Heart right ventricle (tissue), 16 donors: Measurements from ENCODE around the gene ADARB1. TPM values are rescaled to one million over a fixed set of nuclear protein-coding genes. Genes with fewer than 3 reads are reported as not detected.

Experiments
- ATAC-seq, 8 donors: fragments of 200-7000 bp; cut with Tn5 transposase; one replicate each; pipeline ENCODE4 v1.9.1; 2020; ENCODE audit warnings: mild to moderate bottlenecking in 8 of 8, moderate library complexity in 8 of 8, moderate number of reproducible peaks in 1 of 8
- DNase-seq, 2 donors: peaks; one replicate each; pipeline ENCODE4 v3.0.0-alpha.2; 2020
- H3K27ac ChIP-seq, 10 donors: fragments of 200-600 bp; sonication (generic) in 2 of 10; one replicate each; pipeline versions ENCODE4 v1.5.0 to v1.8.0; 2020 to 2022; ENCODE audit warnings: mild to moderate bottlenecking in 3 of 10
- H3K27me3 ChIP-seq, 7 donors: fragments of 200-600 bp; one replicate each; pipeline ENCODE4 v1.8.0; 2021 to 2022; ENCODE audit warnings: mild to moderate bottlenecking in 2 of 7
- H3K36me3 ChIP-seq, 9 donors: fragments of 200-600 bp; sonication (generic) in 1 of 9; one replicate each; pipeline versions ENCODE4 v1.5.0 to v1.8.0; 2020 to 2022; ENCODE audit warnings: mild to moderate bottlenecking in 2 of 9
- H3K4me1 ChIP-seq, 9 donors: fragments of 200-600 bp; sonication (generic) in 1 of 9; one replicate each; pipeline versions ENCODE4 v1.5.0 to v1.8.0; 2020 to 2022; ENCODE audit warnings: mild to moderate bottlenecking in 4 of 9
- H3K4me3 ChIP-seq, 10 donors: fragments of 200-600 bp; sonication (generic) in 2 of 10; one replicate each; pipeline versions ENCODE4 v1.5.0 to v1.8.0; 2020 to 2022; ENCODE audit warnings: mild to moderate bottlenecking in 7 of 10, moderate library complexity in 2 of 10
- H3K9me3 ChIP-seq, 11 donors: fragments of 200-600 bp in 10 of 11; sonication (generic) in 2 of 11; one replicate each; pipeline versions ENCODE4 v1.5.0 to v1.8.0; 2013 to 2022; ENCODE audit warnings: mild to moderate bottlenecking in 2 of 11, control low read depth in 1 of 11, moderate library complexity in 1 of 11
- WGBS, 2 donors: extraction: QIAGEN DNeasy Blood & Tissue Kit; methylation state at CpG; one replicate each; pipeline ENCODE4 v1.1.7; 2013; ENCODE audit warnings: inconsistent platforms in 1 of 2; 5-methylcytosine and 5-hydroxymethylcytosine counted together
- intact Hi-C, 10 donors: fragments of 100-400 bp; cut with DNase I; formaldehyde crosslinking; loops; one replicate each; pipeline versions ENCODE4 v1.11.1 to v1.14.2; 2022
- polyA plus RNA-seq, 2 donors: library from polyadenylated mRNA; stranded (reverse); fragments of 200-250 nt; gene quantifications; one replicate each; pipeline ENCODE4 v1.2.3, GENCODE V29; 2013
- total RNA-seq, 10 donors: library from RNA; stranded (reverse); fragmentation: NEBNext Ultra II Directional in 3 of 10; extraction: Animal tissue kit (Norgen Biotek cat#: 25700) in 3 of 10; gene quantifications; one replicate each; pipeline versions ENCODE4 v1.2.1 to v1.2.4, GENCODE V29; 2021 to 2023
- TF ChIP-seq, protein P1 (sequence below), 9 donors: fragments of 200-600 bp; sonication (generic) in 2 of 9; IDR thresholded peaks; one replicate each; pipeline versions ENCODE4 v1.5.0 to v1.8.0; 2021 to 2022; ENCODE audit warnings: antibody characterized with exemption in 9 of 9, mild to moderate bottlenecking in 5 of 9, moderate library complexity in 1 of 9
- donor health status: Arrhythmogenic right ventricular cardiomyopathy.
- donor health status: ischemic (EF 13 %, LVEDD 7.1; RV severe dilation, severe dysfunction).
- donor health status: healthy with polysubstance abuse.
- donor health status: DM: no; HTN: yes; CAD: no.
- donor health status: DM: no; HTN: no; CAD: no.
- donor health status: ischemic (EF 25% LVEDD 6.9; RV normal size, moderate dysfunction).
- donor health status: ischemic (EF 25% LVEDD 5.7; RV mildly dilated, moderate dysfunction).
- donor health status: healthy.
- donor health status: DM: yes; HTN: yes; CAD: no.
- donor health status: Ischemic cardiomyopathy.
- donor health status: ischemic (EF 35%, LVEDD 5.7; RV mildly dilated, moderate dysfunction).
- donor health status: nonischemic (EF 11% LVEDD 7.7; RV severe dilation, severe dysfunction).
- donor health status: DM: yes; HTN: yes; CAD: no.
- donor health status: PGD.
- donor health status: ischemic (EF 29% LVEDD 5.4; RV normal size, mild dysfunction).
- donor health status: nonischemic (EF 23%, LVEDD 6.1; RV moderate dilation, normal function).

ADARB1 gene
- total and polyA plus RNA-seq, 12 donors, result 7.4 to 21.2 (median 13.5) TPM

DNA sequence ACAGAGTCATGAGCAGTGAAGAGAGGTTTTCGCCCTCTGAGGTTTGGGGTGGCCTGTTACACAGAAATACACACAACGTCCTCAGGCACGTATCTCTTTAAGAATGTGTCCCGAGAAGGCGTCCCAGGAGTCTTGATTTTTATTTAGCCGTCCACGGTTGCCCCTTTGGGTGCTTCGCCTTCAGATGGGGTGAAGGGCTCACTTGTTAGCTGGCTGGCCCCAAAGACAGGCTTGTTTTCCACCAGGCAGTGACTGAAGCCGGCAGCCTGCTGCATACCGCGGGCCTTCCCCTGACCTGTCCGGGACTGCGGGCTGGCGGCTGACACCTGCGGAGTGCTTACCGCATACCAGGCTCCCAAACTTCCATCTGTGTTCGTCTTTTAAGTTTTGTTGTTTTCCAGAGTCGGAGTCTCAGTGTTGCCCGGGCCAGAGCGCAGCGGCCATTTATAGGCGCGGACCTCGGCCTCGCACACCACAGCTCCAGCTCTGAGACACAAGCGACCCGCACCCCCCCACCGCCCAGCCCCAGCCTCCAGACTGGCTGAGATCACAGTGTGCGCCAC, 1.6 kb upstream of the ADARB1 start:
- ATAC-seq (peak in 2 of 8 donors; percentile 13 to 24), DNase-seq (no peak)
- H3K4me3 ChIP-seq, result peak overlapping the region in 2 of 10 donors; percentile 89

DNA sequence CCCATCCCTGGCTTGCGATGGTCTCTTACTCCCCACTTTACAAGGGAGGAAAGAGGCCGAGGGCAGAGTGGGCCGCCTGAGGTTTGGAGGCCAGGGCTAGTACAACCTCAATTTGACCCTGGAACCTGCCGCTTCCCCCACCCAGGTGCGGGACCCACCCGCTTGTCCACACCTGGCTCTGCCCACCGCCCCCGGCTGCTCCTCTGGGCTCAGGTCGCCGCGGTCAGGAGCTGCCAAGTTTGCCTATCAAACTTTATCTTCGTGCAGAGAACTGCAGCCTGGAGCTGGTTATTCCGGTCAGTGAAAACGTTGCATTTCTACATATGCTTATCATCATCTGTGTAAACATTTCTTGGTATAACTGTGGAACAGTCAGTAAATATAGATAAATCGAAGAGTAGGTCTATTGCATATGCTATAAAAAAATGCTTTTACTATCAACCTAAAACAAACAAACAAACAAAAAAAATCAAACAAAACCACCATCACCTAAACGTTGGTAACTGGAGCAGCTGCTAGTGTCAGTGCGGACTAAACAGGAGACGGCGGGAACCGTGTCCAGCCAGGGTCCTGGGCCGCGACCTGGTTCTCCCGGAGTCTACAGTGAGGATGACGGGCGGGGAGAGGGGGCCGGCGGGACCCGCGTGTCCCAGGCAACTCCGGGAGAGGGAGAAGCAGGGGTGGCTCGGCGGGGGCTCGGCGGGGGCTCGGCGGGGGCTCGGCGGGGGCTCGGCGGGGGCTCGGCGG, 906 bp upstream of the ADARB1 start:
- Histone ChIP-seq H3K9me3 (no peaks in the 10 kb centered on the region), H3K4me3 (peak overlapping the region; percentile 58 to 100 (median 89)), H3K36me3 (no peaks in the 10 kb centered on the region), H3K4me1 (peaks cover 4 to 41% (median 24%) of the 10 kb centered on the region in 9 donors), H3K27me3 (peaks cover 0 to 8% (median 0%) of the 10 kb centered on the region in 7 donors), H3K27ac (peak overlapping the region in 9 of 10 donors; percentile 83 to 97 (median 94))
- ATAC-seq (peak in 7 of 8 donors; percentile 6 to 38 (median 26)), DNase-seq (no peak)
- TF ChIP-seq, protein P1, sequence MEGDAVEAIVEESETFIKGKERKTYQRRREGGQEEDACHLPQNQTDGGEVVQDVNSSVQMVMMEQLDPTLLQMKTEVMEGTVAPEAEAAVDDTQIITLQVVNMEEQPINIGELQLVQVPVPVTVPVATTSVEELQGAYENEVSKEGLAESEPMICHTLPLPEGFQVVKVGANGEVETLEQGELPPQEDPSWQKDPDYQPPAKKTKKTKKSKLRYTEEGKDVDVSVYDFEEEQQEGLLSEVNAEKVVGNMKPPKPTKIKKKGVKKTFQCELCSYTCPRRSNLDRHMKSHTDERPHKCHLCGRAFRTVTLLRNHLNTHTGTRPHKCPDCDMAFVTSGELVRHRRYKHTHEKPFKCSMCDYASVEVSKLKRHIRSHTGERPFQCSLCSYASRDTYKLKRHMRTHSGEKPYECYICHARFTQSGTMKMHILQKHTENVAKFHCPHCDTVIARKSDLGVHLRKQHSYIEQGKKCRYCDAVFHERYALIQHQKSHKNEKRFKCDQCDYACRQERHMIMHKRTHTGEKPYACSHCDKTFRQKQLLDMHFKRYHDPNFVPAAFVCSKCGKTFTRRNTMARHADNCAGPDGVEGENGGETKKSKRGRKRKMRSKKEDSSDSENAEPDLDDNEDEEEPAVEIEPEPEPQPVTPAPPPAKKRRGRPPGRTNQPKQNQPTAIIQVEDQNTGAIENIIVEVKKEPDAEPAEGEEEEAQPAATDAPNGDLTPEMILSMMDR (IDR thresholded peaks at IDR 0.05), result no peak
- intact Hi-C loops, result loop anchor here in 4 of 10 donors (5.0 to 10.0 kb wide), 5 partner anchors 51 to 119 kb away; no protein-coding TSS in a partner anchor
- WGBS, 2 donors, result 20 to 25% methylated on average over 28 to 42 of the region's 42 CpGs

More for the DNA sequence above, 1.6 kb upstream of the ADARB1 start:
- WGBS, 2 donors, result 93 to 94% methylated on average over 29 of the region's 29 CpGs
- peak overlapping the region in 1 of 10 donors; percentile 94 for H3K27ac ChIP-seq
- H3K36me3 ChIP-seq, result no peaks in the 10 kb centered on the region
- H3K9me3 ChIP-seq, result no peaks in the 10 kb centered on the region
- intact Hi-C loops, result loop anchor here in 4 of 10 donors (5.0 to 10.0 kb wide), 5 partner anchors 52 to 118 kb away; no protein-coding TSS in a partner anchor
- peaks cover 0 to 8% (median 0%) of the 10 kb centered on the region in 7 donors for H3K27me3 ChIP-seq
- H3K4me1 ChIP-seq, result peaks cover 4 to 34% (median 24%) of the 10 kb centered on the region in 9 donors
- TF ChIP-seq, protein P1 (IDR thresholded peaks at IDR 0.05), result no peak

DNA sequence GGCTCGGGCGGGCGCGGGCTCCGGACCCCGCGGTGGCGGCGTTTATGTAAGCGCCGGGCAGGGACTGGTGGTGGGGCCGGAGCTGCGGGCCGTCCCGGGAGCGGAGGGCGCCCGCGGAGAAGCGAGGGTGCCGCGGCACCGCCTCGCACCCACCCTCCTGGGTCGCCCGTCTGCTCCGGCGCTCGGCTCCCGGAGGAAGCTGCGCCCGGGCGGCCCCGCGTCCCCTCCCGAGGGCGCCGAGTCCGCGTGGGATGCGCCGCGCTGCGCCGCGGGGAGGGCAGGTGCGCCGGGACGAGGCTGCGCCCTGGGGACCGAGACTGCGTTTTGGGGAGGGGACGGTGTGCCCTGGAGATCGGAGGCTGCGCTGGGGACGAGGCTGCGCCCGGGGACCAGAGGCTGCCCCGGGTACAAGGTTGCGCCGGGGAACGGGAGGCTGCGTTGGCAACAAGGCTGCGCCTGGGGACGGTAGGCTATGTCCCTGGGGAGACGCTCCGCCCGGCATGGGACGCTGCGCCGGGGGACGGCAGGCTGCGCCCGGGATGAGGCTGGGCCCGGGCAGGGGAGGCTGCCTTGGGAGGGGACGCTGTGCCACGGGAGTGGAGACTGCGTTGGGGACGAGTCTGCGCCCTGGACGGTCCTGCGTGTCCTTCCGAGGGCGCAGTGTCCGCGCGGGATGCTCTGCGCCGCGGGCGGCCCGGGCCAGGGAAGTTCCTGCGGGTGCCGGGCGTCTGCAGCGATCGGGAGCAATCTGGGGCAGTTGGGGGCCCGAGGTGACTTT, 627 bp downstream of the ADARB1 start:
- ATAC-seq (peak; percentile 29 to 48 (median 36)), DNase-seq (peak in 1 of 2 donors; percentile 42)
- TF ChIP-seq, protein P1 (IDR thresholded peaks at IDR 0.05), result no peak
- WGBS, 2 donors, result 0 to 1% methylated on average over 70 to 98 of the region's 98 CpGs
- peak overlapping the region; percentile 50 to 81 (median 74) for H3K27ac ChIP-seq
- H3K36me3 ChIP-seq, result no peaks in the 10 kb centered on the region
- peaks cover 10 to 56% (median 25%) of the 10 kb centered on the region in 9 donors for H3K4me1 ChIP-seq
- H3K27me3 ChIP-seq, result peaks cover 0 to 8% (median 0%) of the 10 kb centered on the region in 7 donors
- peak overlapping the region; percentile 74 to 100 (median 86) for H3K4me3 ChIP-seq
- intact Hi-C loops, result loop anchor here in 6 of 10 donors (5.0 to 10.0 kb wide), 7 partner anchors 37 to 128 kb away; no protein-coding TSS in a partner anchor
- no peaks in the 10 kb centered on the region for H3K9me3 ChIP-seq
